Adrenal gland (tissue), 5 donors: Measurements from ENCODE around the gene SPSB4.

Source experiments
- CTCF ChIP-seq, 6 experiments: fragments of 450-650 bp in 4 of 6; fragments of 200-600 bp in 2 of 6; sonication (generic) in 1 of 6; IDR thresholded peaks; 1 replicate in 5 of 6; 2 replicates in 1 of 6; pipeline versions ENCODE4 v1.5.1 to v1.8.0; 2016 to 2021; ENCODE audit warnings: antibody characterized with exemption in 6 of 6, mild to moderate bottlenecking in 2 of 6, moderate library complexity in 1 of 6
- POLR2A ChIP-seq, 2 donors: fragments of 450-650 bp; IDR thresholded peaks; one replicate each; pipeline ENCODE4 v1.6.1; 2017; ENCODE audit warnings: antibody characterized with exemption in 2 of 2, mild to moderate bottlenecking in 2 of 2, moderate library complexity in 1 of 2
- donor health status: DM: no; HTN: no; CAD: no.

GRCh38 chr3:141150931-141151330 is 99.8 kb downstream of the SPSB4 start:
- TF ChIP-seq CTCF (IDR thresholded peaks at IDR 0.05) (no peak), POLR2A (IDR thresholded peaks at IDR 0.05) (no peak)
